Neural cell (in vitro differentiated cells): ENCODE measurements around the gene AEBP2. TPM values are rescaled to one million over a fixed set of nuclear protein-coding genes. Genes with fewer than 3 reads are reported as not detected.

Experiments
- H2AFZ ChIP-seq: fragments of 200-600, 300-800 bp; sonication (generic), shearing (Covaris generic); 2 replicates; pipeline ENCODE4 v1.6.0; 2014; ENCODE audit warnings: low read depth, mild to moderate bottlenecking, antibody characterized with exemption, low read length, moderate library complexity
- H3F3A ChIP-seq: fragments of 200-600 bp; shearing (Covaris generic); 2 replicates; pipeline ENCODE4 v1.6.1; 2016; ENCODE audit warnings: mild to moderate bottlenecking, moderate library complexity, mixed read lengths, antibody characterized with exemption, low read length; ENCODE audit not compliant: insufficient read depth, poor library complexity, severe bottlenecking
- H3K27ac ChIP-seq: fragments of 200-600, 300-800 bp; sonication (generic), shearing (Covaris generic); 2 replicates; pipeline ENCODE4 v1.5.1; 2014; ENCODE audit warnings: mild to moderate bottlenecking, low read length, moderate library complexity
- H3K27me3 ChIP-seq: fragments of 300-800, 200-600 bp; sonication (generic), shearing (Covaris generic); 2 replicates; pipeline ENCODE4 v1.6.0; 2014; ENCODE audit warnings: mild to moderate bottlenecking, low read depth, low read length, moderate library complexity; ENCODE audit not compliant: insufficient read depth
- H3K36me3 ChIP-seq: fragments of 300-800, 200-600 bp; sonication (generic), shearing (Covaris generic); 2 replicates; pipeline ENCODE4 v1.5.1; 2014; ENCODE audit warnings: mild to moderate bottlenecking, antibody characterized with exemption, low read length, moderate library complexity; ENCODE audit not compliant: insufficient read depth
- H3K4me2 ChIP-seq: fragments of 300-800, 200-600 bp; sonication (generic), shearing (Covaris generic); 2 replicates; pipeline ENCODE4 v1.6.0; 2014; ENCODE audit warnings: mild to moderate bottlenecking, low read length
- H3K4me3 ChIP-seq: fragments of 300-800, 200-600 bp; sonication (generic), shearing (Covaris generic); 2 replicates; pipeline ENCODE4 v1.5.1; 2014; ENCODE audit warnings: mild to moderate bottlenecking, low read length, moderate library complexity
- H3K79me2 ChIP-seq: fragments of 200-600 bp; shearing (Covaris generic); replicated peaks from 2 replicates; pipeline ENCODE4 v1.6.0; 2014; ENCODE audit warnings: mild to moderate bottlenecking, low read length, moderate library complexity; ENCODE audit not compliant: insufficient read depth
- H3K9ac ChIP-seq: fragments of 300-800, 200-600 bp; sonication (generic), shearing (Covaris generic); 2 replicates; pipeline ENCODE4 v1.6.1; 2016; ENCODE audit warnings: mild to moderate bottlenecking, low read length, mixed read lengths
- H3K9me2 ChIP-seq: fragments of 200-600 bp; shearing (Covaris generic); 2 replicates; pipeline ENCODE4 v1.6.1; 2016; ENCODE audit warnings: mild to moderate bottlenecking, low read length, mixed read lengths; ENCODE audit not compliant: insufficient read depth
- H3K9me3 ChIP-seq: fragments of 200-600, 300-800 bp; sonication (generic), shearing (Covaris generic); 2 replicates; pipeline ENCODE4 v1.6.1; 2016; ENCODE audit warnings: mild to moderate bottlenecking, mixed run types, low read length, moderate library complexity, mixed read lengths
- H4K20me1 ChIP-seq: fragments of 200-600 bp; shearing (Covaris generic); 2 replicates; pipeline ENCODE4 v1.6.1; 2016; ENCODE audit warnings: mild to moderate bottlenecking, mixed run types; ENCODE audit not compliant: insufficient read depth
- EP300 ChIP-seq: fragments of 450-650 bp; conservative IDR thresholded peaks from 2 replicates; pipeline ENCODE4 v1.6.1; 2014; ENCODE audit warnings: antibody characterized with exemption, mild to moderate bottlenecking, moderate library complexity; ENCODE audit not compliant: poor library complexity, severe bottlenecking
- EZH2 ChIP-seq: fragments of 200-600, 300-800 bp; shearing (Covaris generic), sonication (generic); IDR thresholded peaks from 2 replicates; pipeline ENCODE4 v1.6.1; 2014; ENCODE audit warnings: antibody characterized with exemption, low read length, borderline replicate concordance, mild to moderate bottlenecking; ENCODE audit not compliant: insufficient read depth, poor library complexity, severe bottlenecking
- MXI1 ChIP-seq: fragments of 450-650 bp; conservative IDR thresholded peaks from 2 replicates; pipeline ENCODE4 v1.6.1; 2014; ENCODE audit warnings: antibody characterized with exemption, mild to moderate bottlenecking; ENCODE audit not compliant: poor library complexity, severe bottlenecking
- POLR2AphosphoS5 ChIP-seq: IDR thresholded peaks from 2 replicates; pipeline ENCODE4 v1.6.1; 2012
- RAD21 ChIP-seq: fragments of 450-650 bp; conservative IDR thresholded peaks from 2 replicates; pipeline ENCODE4 v1.6.1; 2014; ENCODE audit warnings: antibody characterized with exemption, mild to moderate bottlenecking, moderate library complexity
- SMC3 ChIP-seq: fragments of 450-650 bp; conservative IDR thresholded peaks from 2 replicates; pipeline ENCODE4 v1.6.1; 2014; ENCODE audit warnings: antibody characterized with exemption, mild to moderate bottlenecking, moderate library complexity; ENCODE audit not compliant: poor library complexity
- TAF1 ChIP-seq: IDR thresholded peaks from 2 replicates; pipeline ENCODE4 v1.6.1; 2012; ENCODE audit warnings: low read depth
- polyA plus RNA-seq: library from polyadenylated mRNA; depleted of rRNA; stranded (reverse); fragments of >200 nt; gene quantifications from 2 replicates; pipeline ENCODE4 v1.2.3, GENCODE V29; 2014
- TF ChIP-seq, protein P1 (sequence below): IDR thresholded peaks from 2 replicates; pipeline ENCODE4 v1.6.1; 2012; ENCODE audit warnings: borderline replicate concordance
- TF ChIP-seq, protein P2 (sequence below): fragments of 450-650 bp; IDR thresholded peaks from 2 replicates; pipeline ENCODE4 v1.5.1; 2014; ENCODE audit warnings: antibody characterized with exemption, mild to moderate bottlenecking, moderate library complexity; ENCODE audit not compliant: poor library complexity, severe bottlenecking

Gene AEBP2
- polyA plus RNA-seq, 1 donor from 2014 or later, result 20.5 TPM

DNA sequence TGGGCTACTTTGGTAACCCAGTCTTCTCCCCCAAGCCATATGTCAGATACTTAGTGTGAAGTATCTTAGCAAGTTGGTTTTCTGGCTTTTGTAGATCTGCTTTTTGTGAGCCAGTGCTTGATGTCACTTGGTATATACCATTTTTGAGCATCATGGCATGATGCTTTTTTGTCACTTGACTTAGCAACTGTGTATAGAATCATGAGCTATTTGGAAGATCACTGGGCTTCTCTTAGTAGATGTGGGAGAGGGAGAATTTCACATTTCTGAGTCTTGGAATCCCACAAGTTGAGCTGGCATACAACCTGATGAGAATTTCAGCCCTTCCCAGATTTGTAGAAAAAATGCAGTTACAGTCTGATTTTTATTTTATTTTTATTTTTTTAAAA, 24.9 kb downstream of the AEBP2 start:
- H3K79me2 ChIP-seq, result peaks cover 9% of the 10 kb centered on the region
- H3K9me3 ChIP-seq, result no peaks in the 10 kb centered on the region
- H3K27ac ChIP-seq, result no peak overlapping the region
- no peak overlapping the region for H3K4me2 ChIP-seq
- no peaks in the 10 kb centered on the region for H3F3A ChIP-seq
- H3K9ac ChIP-seq, result no peak overlapping the region
- no peaks in the 10 kb centered on the region for H4K20me1 ChIP-seq
- H3K9me2 ChIP-seq, result no peaks in the 10 kb centered on the region
- H2AFZ ChIP-seq, result no peak overlapping the region
- TF ChIP-seq, protein P1, sequence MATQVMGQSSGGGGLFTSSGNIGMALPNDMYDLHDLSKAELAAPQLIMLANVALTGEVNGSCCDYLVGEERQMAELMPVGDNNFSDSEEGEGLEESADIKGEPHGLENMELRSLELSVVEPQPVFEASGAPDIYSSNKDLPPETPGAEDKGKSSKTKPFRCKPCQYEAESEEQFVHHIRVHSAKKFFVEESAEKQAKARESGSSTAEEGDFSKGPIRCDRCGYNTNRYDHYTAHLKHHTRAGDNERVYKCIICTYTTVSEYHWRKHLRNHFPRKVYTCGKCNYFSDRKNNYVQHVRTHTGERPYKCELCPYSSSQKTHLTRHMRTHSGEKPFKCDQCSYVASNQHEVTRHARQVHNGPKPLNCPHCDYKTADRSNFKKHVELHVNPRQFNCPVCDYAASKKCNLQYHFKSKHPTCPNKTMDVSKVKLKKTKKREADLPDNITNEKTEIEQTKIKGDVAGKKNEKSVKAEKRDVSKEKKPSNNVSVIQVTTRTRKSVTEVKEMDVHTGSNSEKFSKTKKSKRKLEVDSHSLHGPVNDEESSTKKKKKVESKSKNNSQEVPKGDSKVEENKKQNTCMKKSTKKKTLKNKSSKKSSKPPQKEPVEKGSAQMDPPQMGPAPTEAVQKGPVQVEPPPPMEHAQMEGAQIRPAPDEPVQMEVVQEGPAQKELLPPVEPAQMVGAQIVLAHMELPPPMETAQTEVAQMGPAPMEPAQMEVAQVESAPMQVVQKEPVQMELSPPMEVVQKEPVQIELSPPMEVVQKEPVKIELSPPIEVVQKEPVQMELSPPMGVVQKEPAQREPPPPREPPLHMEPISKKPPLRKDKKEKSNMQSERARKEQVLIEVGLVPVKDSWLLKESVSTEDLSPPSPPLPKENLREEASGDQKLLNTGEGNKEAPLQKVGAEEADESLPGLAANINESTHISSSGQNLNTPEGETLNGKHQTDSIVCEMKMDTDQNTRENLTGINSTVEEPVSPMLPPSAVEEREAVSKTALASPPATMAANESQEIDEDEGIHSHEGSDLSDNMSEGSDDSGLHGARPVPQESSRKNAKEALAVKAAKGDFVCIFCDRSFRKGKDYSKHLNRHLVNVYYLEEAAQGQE, result no peak
- TF ChIP-seq, protein P2, sequence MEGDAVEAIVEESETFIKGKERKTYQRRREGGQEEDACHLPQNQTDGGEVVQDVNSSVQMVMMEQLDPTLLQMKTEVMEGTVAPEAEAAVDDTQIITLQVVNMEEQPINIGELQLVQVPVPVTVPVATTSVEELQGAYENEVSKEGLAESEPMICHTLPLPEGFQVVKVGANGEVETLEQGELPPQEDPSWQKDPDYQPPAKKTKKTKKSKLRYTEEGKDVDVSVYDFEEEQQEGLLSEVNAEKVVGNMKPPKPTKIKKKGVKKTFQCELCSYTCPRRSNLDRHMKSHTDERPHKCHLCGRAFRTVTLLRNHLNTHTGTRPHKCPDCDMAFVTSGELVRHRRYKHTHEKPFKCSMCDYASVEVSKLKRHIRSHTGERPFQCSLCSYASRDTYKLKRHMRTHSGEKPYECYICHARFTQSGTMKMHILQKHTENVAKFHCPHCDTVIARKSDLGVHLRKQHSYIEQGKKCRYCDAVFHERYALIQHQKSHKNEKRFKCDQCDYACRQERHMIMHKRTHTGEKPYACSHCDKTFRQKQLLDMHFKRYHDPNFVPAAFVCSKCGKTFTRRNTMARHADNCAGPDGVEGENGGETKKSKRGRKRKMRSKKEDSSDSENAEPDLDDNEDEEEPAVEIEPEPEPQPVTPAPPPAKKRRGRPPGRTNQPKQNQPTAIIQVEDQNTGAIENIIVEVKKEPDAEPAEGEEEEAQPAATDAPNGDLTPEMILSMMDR, result no peak
- TF ChIP-seq SMC3 (no peak), RAD21 (no peak), EZH2 (no peak), POLR2AphosphoS5 (no peak), TAF1 (no peak), MXI1 (no peak), EP300 (no peak)
- no peak overlapping the region for H3K4me3 ChIP-seq
- H3K36me3 ChIP-seq, result peaks cover 4% of the 10 kb centered on the region
- H3K27me3 ChIP-seq, result no peaks in the 10 kb centered on the region

DNA sequence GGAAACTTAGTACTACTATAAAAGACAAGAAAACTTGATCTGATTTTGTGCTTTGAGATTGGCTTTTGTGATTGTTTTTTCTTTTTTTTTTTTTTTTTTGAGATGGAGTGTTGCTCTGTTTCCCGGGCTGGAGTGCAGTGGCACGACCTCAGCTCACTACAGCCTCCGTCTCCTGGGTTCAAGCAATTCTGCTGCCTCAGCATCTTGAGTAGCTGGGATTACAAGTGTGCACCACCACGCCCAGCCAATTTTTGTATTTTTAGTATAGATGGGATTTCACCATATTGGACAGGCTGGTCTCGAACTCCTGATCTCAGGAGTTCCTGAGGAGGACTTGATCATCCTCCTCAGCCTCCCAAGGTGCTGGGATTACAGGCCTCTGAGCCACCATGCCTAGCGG, 26.4 kb downstream of the AEBP2 start:
- no peak overlapping the region for H3K4me3 ChIP-seq
- no peak overlapping the region for H2AFZ ChIP-seq
- H3F3A ChIP-seq, result no peaks in the 10 kb centered on the region
- no peak overlapping the region for H3K9ac ChIP-seq
- peaks cover 4% of the 10 kb centered on the region for H3K36me3 ChIP-seq
- H3K79me2 ChIP-seq, result no peaks in the 10 kb centered on the region
- no peaks in the 10 kb centered on the region for H3K27me3 ChIP-seq
- H3K9me2 ChIP-seq, result no peaks in the 10 kb centered on the region
- no peak for TF ChIP-seq MXI1
- no peak for TF ChIP-seq RAD21
- TF ChIP-seq, protein P1, result no peak
- no peak for TF ChIP-seq EZH2
- TF ChIP-seq, protein P2, result no peak
- no peak for TF ChIP-seq POLR2AphosphoS5
- TF ChIP-seq EP300, result no peak
- no peak for TF ChIP-seq TAF1
- TF ChIP-seq SMC3, result no peak
- no peak overlapping the region for H3K4me2 ChIP-seq
- H4K20me1 ChIP-seq, result no peaks in the 10 kb centered on the region
- no peak overlapping the region for H3K27ac ChIP-seq
- no peaks in the 10 kb centered on the region for H3K9me3 ChIP-seq
